Peyer's patch (tissue), 4 donors: ENCODE measurements around the gene ZHX3. TPM values are rescaled to one million over a fixed set of nuclear protein-coding genes. Genes with fewer than 3 reads are reported as not detected.
A peak's percentile ranks its signal among the peaks of the same experiment; 100 is the strongest.

ENCODE experiments used
- DNase-seq, 3 donors: peaks; one replicate each; pipeline ENCODE4 v3.0.0-alpha.2; 2017 to 2019
- H3K27ac ChIP-seq, 4 donors: fragments of 200-600 bp; sonication (generic); one replicate each; pipeline ENCODE4 v1.5.1; 2016 to 2019
- H3K27me3 ChIP-seq, 2 donors: fragments of 200-600 bp; sonication (generic); one replicate each; pipeline ENCODE4 v1.5.1; 2019
- H3K36me3 ChIP-seq, 3 donors: fragments of 200-600 bp; sonication (generic); one replicate each; pipeline ENCODE4 v1.5.1; 2016 to 2019
- H3K4me1 ChIP-seq, 4 donors: fragments of 200-600 bp; sonication (generic); one replicate each; pipeline ENCODE4 v1.5.1; 2016 to 2019
- H3K4me3 ChIP-seq, 4 donors: fragments of 200-600 bp; sonication (generic); 1 replicate in 3 of 4; 2 replicates in 1 of 4; pipeline ENCODE4 v1.5.1; 2016 to 2019; ENCODE audit warnings: mild to moderate bottlenecking in 1 of 4
- H3K9me3 ChIP-seq, 4 donors: fragments of 200-600 bp; sonication (generic); one replicate each; pipeline ENCODE4 v1.5.1; 2016 to 2019; ENCODE audit warnings: mild to moderate bottlenecking in 1 of 4
- CTCF ChIP-seq, 6 experiments: fragments of 450-650 bp in 4 of 6; fragments of 200-600 bp in 2 of 6; sonication (generic) in 1 of 6; IDR thresholded peaks; one replicate each; pipeline ENCODE4 v1.5.1; 2017 to 2019; ENCODE audit warnings: antibody characterized with exemption in 6 of 6, mild to moderate bottlenecking in 3 of 6, moderate library complexity in 1 of 6
- POLR2A ChIP-seq, 2 donors: fragments of 450-650 bp; IDR thresholded peaks; one replicate each; pipeline ENCODE4 v1.5.1; 2017; ENCODE audit warnings: antibody characterized with exemption in 2 of 2, mild to moderate bottlenecking in 2 of 2, moderate library complexity in 2 of 2
- total RNA-seq, 4 donors: library from RNA; depleted of rRNA; stranded (reverse); fragments of >200 nt; gene quantifications; one replicate each; pipeline ENCODE4 v1.1.0, GENCODE V29; 2016

The ZHX3 gene
- total RNA-seq, 4 donors from 2014 or later: 33.8 to 53.0 (median 39.5) TPM

GRCh38 chr20:41309817-41310216, 7.7 kb downstream of the ZHX3 start:
- Histone ChIP-seq H3K4me3 (no peak overlapping the region), H3K9me3 (no peaks in the 10 kb centered on the region), H3K27ac (peak overlapping the region in 1 of 4 donors; percentile 59), H3K27me3 (no peaks in the 10 kb centered on the region), H3K4me1 (peaks cover 0 to 13% (median 3%) of the 10 kb centered on the region in 4 donors), H3K36me3 (no peaks in the 10 kb centered on the region)
- no peak for DNase-seq
- TF ChIP-seq POLR2A (IDR thresholded peaks at IDR 0.05) (no peak), CTCF (IDR thresholded peaks at IDR 0.05) (no peak)

GRCh38 chr20:41308726-41309413, 8.7 kb downstream of the ZHX3 start:
- no peak overlapping the region for H3K4me3 ChIP-seq
- no peak for DNase-seq
- H3K9me3 ChIP-seq: no peaks in the 10 kb centered on the region
- H3K27ac ChIP-seq: peak overlapping the region in 2 of 4 donors; percentile 48 to 59
- TF ChIP-seq CTCF (IDR thresholded peaks at IDR 0.05) (no peak), POLR2A (IDR thresholded peaks at IDR 0.05) (no peak)
- no peaks in the 10 kb centered on the region for H3K36me3 ChIP-seq
- H3K27me3 ChIP-seq: no peaks in the 10 kb centered on the region
- peaks cover 0 to 13% (median 3%) of the 10 kb centered on the region in 4 donors for H3K4me1 ChIP-seq

GRCh38 chr20:41308290-41308711, 9.2 kb downstream of the ZHX3 start:
- Histone ChIP-seq H3K4me3 (no peak overlapping the region), H3K27ac (peak overlapping the region in 2 of 4 donors; percentile 48 to 59), H3K9me3 (no peaks in the 10 kb centered on the region), H3K4me1 (peaks cover 0 to 13% (median 3%) of the 10 kb centered on the region in 4 donors), H3K27me3 (no peaks in the 10 kb centered on the region), H3K36me3 (no peaks in the 10 kb centered on the region)
- no peak for DNase-seq
- no peak for TF ChIP-seq POLR2A (IDR thresholded peaks at IDR 0.05)
- no peak for TF ChIP-seq CTCF (IDR thresholded peaks at IDR 0.05)

GRCh38 chr20:41307021-41307420, 10.5 kb downstream of the ZHX3 start:
- DNase-seq: no peak
- H3K4me1 ChIP-seq: peaks cover 0 to 13% (median 3%) of the 10 kb centered on the region in 4 donors
- no peaks in the 10 kb centered on the region for H3K36me3 ChIP-seq
- no peaks in the 10 kb centered on the region for H3K9me3 ChIP-seq
- H3K27ac ChIP-seq: no peak overlapping the region
- H3K27me3 ChIP-seq: no peaks in the 10 kb centered on the region
- TF ChIP-seq CTCF (IDR thresholded peaks at IDR 0.05) (no peak), POLR2A (IDR thresholded peaks at IDR 0.05) (no peak)
- H3K4me3 ChIP-seq: no peak overlapping the region

- H3K27ac ChIP-seq: no peak overlapping the region
- no peaks in the 10 kb centered on the region for H3K36me3 ChIP-seq
- H3K4me3 ChIP-seq: no peak overlapping the region
- DNase-seq: no peak
- no peaks in the 10 kb centered on the region for H3K27me3 ChIP-seq
- peaks cover 0 to 13% (median 3%) of the 10 kb centered on the region in 4 donors for H3K4me1 ChIP-seq
- TF ChIP-seq POLR2A (IDR thresholded peaks at IDR 0.05): no peak
- H3K9me3 ChIP-seq: no peaks in the 10 kb centered on the region
Observed at GRCh38 chr20:41306061-41306727, 11.3 kb downstream of the ZHX3 start.

- H3K4me1 ChIP-seq: peaks cover 0 to 8% (median 3%) of the 10 kb centered on the region in 4 donors
Observed at GRCh38 chr20:41304424-41305079, 13.0 kb downstream of the ZHX3 start.

More at GRCh38 chr20:41304424-41305079, 13.0 kb downstream of the ZHX3 start:
- Histone ChIP-seq H3K27me3 (no peaks in the 10 kb centered on the region), H3K27ac (no peak overlapping the region), H3K36me3 (no peaks in the 10 kb centered on the region), H3K9me3 (no peaks in the 10 kb centered on the region), H3K4me3 (no peak overlapping the region)
- no peak for TF ChIP-seq POLR2A (IDR thresholded peaks at IDR 0.05)
- TF ChIP-seq CTCF (IDR thresholded peaks at IDR 0.05): no peak
- DNase-seq: no peak
